NCI-H345 (cell line): ENCODE measurements around the gene TSPOAP1.

Source experiments
- DNase-seq: peaks from one replicate; lab custom pipeline; 2025; lab: John Stamatoyannopoulos, UW

The TSPOAP1 gene

GRCh38 chr17:58329810-58330537 lies 1.4 kb upstream of the TSPOAP1 start:
- DNase-seq, result no peak

GRCh38 chr17:58329035-58329809 lies 627 bp upstream of the TSPOAP1 start:
- no peak for DNase-seq

GRCh38 chr17:58327363-58328194 lies 1.0 kb downstream of the TSPOAP1 start:
- DNase-seq, result no peak

GRCh38 chr17:58326609-58327362 lies 1.8 kb downstream of the TSPOAP1 start:
- DNase-seq, result no peak

GRCh38 chr17:58325976-58326468 lies 2.6 kb downstream of the TSPOAP1 start:
- DNase-seq, result no peak

- DNase-seq, result no peak
Observed at GRCh38 chr17:58325289-58325726, 3.3 kb downstream of the TSPOAP1 start.

GRCh38 chr17:58324409-58325288 lies 3.9 kb downstream of the TSPOAP1 start:
- DNase-seq, result peak; percentile 12

- DNase-seq, result no peak
Observed at GRCh38 chr17:58324056-58324408, 4.6 kb downstream of the TSPOAP1 start.

- DNase-seq, result no peak
Observed at GRCh38 chr17:58323366-58324055, 5.1 kb downstream of the TSPOAP1 start.

GRCh38 chr17:58322581-58323185 lies 5.9 kb downstream of the TSPOAP1 start:
- DNase-seq, result no peak

GRCh38 chr17:58321571-58322525 lies 6.7 kb downstream of the TSPOAP1 start:
- DNase-seq, result no peak

GRCh38 chr17:58320570-58321323 lies 7.8 kb downstream of the TSPOAP1 start:
- no peak for DNase-seq

- no peak for DNase-seq
Observed at GRCh38 chr17:58320163-58320558, 8.4 kb downstream of the TSPOAP1 start.

- no peak for DNase-seq
Observed at GRCh38 chr17:58319173-58320162, 9.1 kb downstream of the TSPOAP1 start.

GRCh38 chr17:58318627-58319172 lies 9.9 kb downstream of the TSPOAP1 start:
- DNase-seq, result no peak

- no peak for DNase-seq
Observed at GRCh38 chr17:58318065-58318481, 10.5 kb downstream of the TSPOAP1 start.
